GM12891 (cell line): Measurements from ENCODE around the gene RNF25.

Experiments used
- DNase-seq: peaks from one replicate; pipeline ENCODE4 v3.0.0; 2011; ENCODE audit warnings: low spot score; ENCODE audit not compliant: insufficient read length
- FAIRE-seq: peaks from 2 replicates; lab custom pipeline; 2011; peaks lifted over from hg19 to GRCh38; lab: Jason Lieb, UNC
- PAX5 ChIP-seq: IDR thresholded peaks from 2 replicates; pipeline ENCODE4 v1.6.1; 2011; ENCODE audit warnings: low read length, moderate library complexity, mild to moderate bottlenecking; ENCODE audit not compliant: insufficient read depth, severe bottlenecking
- POLR2A ChIP-seq: IDR thresholded peaks from 2 replicates; pipeline ENCODE4 v1.6.1; 2011; ENCODE audit warnings: low read depth, low read length, control low read depth
- POLR2AphosphoS5 ChIP-seq: IDR thresholded peaks from 2 replicates; pipeline ENCODE4 v1.6.1; 2011; ENCODE audit warnings: low read depth, low read length, control low read depth
- POU2F2 ChIP-seq: IDR thresholded peaks from 2 replicates; pipeline ENCODE4 v1.6.1; 2011; ENCODE audit warnings: low read depth, mild to moderate bottlenecking, control low read depth, low read length, moderate library complexity
- SPI1 ChIP-seq: IDR thresholded peaks from 2 replicates; pipeline ENCODE4 v1.6.1; 2011; ENCODE audit warnings: low read depth, low read length, control low read depth
- TAF1 ChIP-seq: IDR thresholded peaks from 2 replicates; pipeline ENCODE4 v1.6.1; 2011; ENCODE audit warnings: low read depth, low read length, control low read depth

The RNF25 gene

GRCh38 chr2:218642786-218643185, 29.0 kb downstream of the RNF25 start:
- DNase-seq, result no peak
- TF ChIP-seq PAX5 (no peak), POU2F2 (no peak), SPI1 (no peak)
- FAIRE-seq, result no peak

- FAIRE-seq, result no peak
- no peak for DNase-seq
- TF ChIP-seq TAF1 (no peak), POLR2A (no peak), POU2F2 (no peak), PAX5 (no peak), POLR2AphosphoS5 (no peak), SPI1 (no peak)
Observed at GRCh38 chr2:218642121-218642656, 29.6 kb downstream of the RNF25 start.

DNA sequence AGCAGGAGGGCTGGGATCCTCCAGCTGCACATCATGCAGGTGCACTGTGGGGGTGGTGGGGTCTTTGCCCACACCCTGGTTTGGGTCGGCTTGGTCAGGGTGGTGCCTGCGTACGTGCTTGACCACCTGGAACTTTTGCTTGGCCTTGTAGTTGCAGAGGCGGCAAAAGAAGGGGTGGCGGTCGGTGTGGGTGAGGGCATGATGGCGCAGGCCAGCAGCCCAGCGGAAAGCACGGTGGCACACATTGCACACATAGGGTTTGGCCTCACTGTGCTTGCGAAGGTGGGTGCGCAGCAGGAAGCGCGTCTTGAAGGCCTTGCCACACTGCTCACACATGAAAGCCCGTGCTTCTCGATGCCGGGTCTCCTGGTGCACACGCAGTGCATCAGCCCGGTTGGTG, 33.4 kb downstream of the RNF25 start:
- FAIRE-seq, result peak; percentile 16
- TF ChIP-seq POU2F2 (no peak), TAF1 (no peak), POLR2A (no peak), SPI1 (no peak), PAX5 (no peak), POLR2AphosphoS5 (no peak)

DNA sequence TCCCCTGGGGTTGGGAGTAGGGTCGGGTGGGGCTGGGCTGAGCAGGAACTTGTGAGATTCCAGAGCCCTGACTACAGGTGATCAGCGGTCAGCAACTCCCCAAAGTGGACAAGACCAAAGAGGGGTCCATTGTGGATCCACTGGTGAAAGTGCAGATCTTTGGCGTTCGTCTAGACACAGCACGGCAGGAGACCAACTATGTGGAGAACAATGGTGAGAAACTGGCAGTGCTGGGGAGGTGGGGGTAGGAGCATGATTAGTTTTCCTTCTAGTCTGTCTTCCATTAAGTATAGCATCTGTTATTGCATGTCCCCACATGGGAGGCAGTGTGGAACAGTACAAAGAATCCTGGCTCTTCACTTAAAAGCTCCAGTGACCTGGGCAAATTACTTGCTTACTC, 36.1 kb downstream of the RNF25 start:
- TF ChIP-seq POLR2AphosphoS5 (no peak), TAF1 (no peak), POLR2A (no peak)
- no peak for DNase-seq
- FAIRE-seq, result no peak

More for the DNA sequence above, 33.4 kb downstream of the RNF25 start:
- no peak for DNase-seq

DNA sequence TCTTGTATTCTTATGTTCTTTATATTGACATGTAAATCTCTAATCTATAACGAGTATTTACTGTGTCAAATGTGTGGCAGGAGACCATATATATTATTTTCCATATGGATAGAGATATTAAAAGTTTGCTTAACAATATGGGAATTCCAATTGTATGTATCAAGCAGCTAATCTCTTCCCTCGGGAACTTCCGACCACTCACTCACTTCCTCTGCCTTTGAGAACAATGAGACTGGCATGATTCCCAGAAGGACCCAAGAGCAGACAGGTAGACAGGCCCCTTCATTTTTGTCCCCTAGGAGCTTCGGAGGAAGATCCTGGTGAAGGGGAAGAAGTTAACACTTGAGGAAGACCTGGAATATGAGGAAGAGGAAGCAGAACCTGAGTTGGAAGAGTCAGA, 40.0 kb downstream of the RNF25 start:
- DNase-seq (no peak), FAIRE-seq (no peak)

DNA sequence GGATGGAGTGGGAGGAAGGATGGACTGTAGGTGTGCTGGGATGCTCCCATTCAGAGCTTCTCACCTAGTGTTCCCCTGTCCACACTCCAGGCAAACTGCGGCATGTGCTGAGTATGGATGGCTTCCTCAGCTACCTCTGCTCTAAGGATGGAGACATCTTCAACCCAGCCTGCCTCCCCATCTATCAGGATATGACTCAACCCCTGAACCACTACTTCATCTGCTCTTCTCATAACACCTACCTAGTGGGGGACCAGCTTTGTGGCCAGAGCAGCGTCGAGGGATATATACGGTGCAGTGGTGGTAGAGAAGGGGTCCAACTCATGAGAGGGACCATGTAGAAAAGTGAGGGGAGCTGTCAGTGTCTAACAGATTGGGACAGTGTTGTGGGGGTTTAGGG, 43.9 kb downstream of the RNF25 start:
- no peak for TF ChIP-seq POLR2A
- FAIRE-seq (no peak), DNase-seq (no peak)

More for the DNA sequence above, 40.0 kb downstream of the RNF25 start:
- TF ChIP-seq PAX5 (no peak), TAF1 (no peak), POLR2A (no peak), POLR2AphosphoS5 (no peak)

- TF ChIP-seq PAX5, result no peak
- no peak for TF ChIP-seq POLR2A
- TF ChIP-seq SPI1, result no peak
- no peak for TF ChIP-seq POU2F2
- no peak for TF ChIP-seq POLR2AphosphoS5
- FAIRE-seq, result no peak
- DNase-seq, result no peak
Observed at GRCh38 chr2:218626369-218626768, 45.4 kb downstream of the RNF25 start.

- no peak for DNase-seq
- TF ChIP-seq POLR2A (no peak), SPI1 (no peak)
- FAIRE-seq, result no peak
Observed at GRCh38 chr2:218623366-218623705, 48.5 kb downstream of the RNF25 start.

DNA sequence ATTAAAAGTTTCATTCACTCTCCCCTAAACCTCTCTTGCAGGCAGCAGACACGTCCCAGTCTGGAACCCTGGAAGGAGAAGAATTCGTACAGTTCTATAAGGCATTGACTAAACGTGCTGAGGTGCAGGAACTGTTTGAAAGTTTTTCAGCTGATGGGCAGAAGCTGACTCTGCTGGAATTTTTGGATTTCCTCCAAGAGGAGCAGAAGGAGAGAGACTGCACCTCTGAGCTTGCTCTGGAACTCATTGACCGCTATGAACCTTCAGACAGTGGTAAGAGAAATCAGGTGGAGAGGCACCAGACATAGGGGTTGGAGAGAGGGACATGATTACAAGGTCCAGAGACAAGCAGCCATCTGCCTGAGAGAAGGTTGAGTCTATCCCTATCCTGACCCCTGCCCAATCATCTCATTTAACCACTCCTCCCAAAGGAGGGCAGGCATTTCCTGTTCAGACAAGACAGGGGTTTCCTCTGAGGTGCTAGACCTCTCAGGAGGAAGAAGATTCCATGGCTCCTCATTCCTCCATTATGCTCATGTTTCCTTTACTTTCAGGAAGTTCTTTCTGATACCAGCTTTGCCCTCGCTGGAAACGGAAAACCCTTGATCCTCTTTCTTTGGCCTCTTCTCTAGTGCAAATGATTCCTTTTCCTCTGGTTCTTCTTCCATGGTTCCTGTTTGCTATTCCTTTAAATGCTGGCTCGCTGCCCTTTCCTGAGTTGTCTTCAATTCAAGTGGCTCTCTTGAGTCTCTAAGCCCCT, 49.0 kb downstream of the RNF25 start:
- FAIRE-seq, result no peak
- TF ChIP-seq POU2F2 (no peak), POLR2A (no peak), TAF1 (no peak), PAX5 (no peak), POLR2AphosphoS5 (no peak), SPI1 (no peak)
- no peak for DNase-seq

GRCh38 chr2:218621007-218621406, 50.8 kb downstream of the RNF25 start:
- FAIRE-seq, result no peak
- no peak for DNase-seq
- TF ChIP-seq PAX5 (no peak), POLR2A (no peak), POU2F2 (no peak), SPI1 (no peak), TAF1 (no peak), POLR2AphosphoS5 (no peak)
